Neuronal stem cell (in vitro differentiated cells): ENCODE data around the gene ACTR6.

Experiments used
- DNase-seq: peaks from one replicate; pipeline ENCODE4 v3.0.0-alpha.2; 2013; ENCODE audit warnings: low spot score
- H2AFZ ChIP-seq: one replicate; pipeline ENCODE4 v1.6.1; 2013; ENCODE audit warnings: mild to moderate bottlenecking, low read length, inconsistent platforms
- H2AK5ac ChIP-seq: 2 replicates; pipeline ENCODE4 v1.6.1; 2013; ENCODE audit warnings: low read depth, mild to moderate bottlenecking, inconsistent platforms, low read length, moderate library complexity, mixed read lengths
- H2BK120ac ChIP-seq: 2 replicates; pipeline ENCODE4 v1.6.1; 2013; ENCODE audit warnings: low read depth, mild to moderate bottlenecking, inconsistent platforms, low read length, moderate library complexity, mixed read lengths
- H2BK12ac ChIP-seq: one replicate; pipeline ENCODE4 v1.6.1; 2013; ENCODE audit warnings: low read length, inconsistent platforms
- H2BK15ac ChIP-seq: 2 replicates; pipeline ENCODE4 v1.6.1; 2013; ENCODE audit warnings: mild to moderate bottlenecking, low read length, inconsistent platforms, mixed read lengths
- H2BK5ac ChIP-seq: one replicate; pipeline ENCODE4 v1.6.1; 2013; ENCODE audit warnings: inconsistent platforms, mild to moderate bottlenecking, low read length, moderate library complexity
- H3K14ac ChIP-seq: one replicate; pipeline ENCODE4 v1.6.1; 2013; ENCODE audit warnings: low read length, inconsistent platforms
- H3K18ac ChIP-seq: 2 replicates; pipeline ENCODE4 v1.6.1; 2013; ENCODE audit warnings: low read length, inconsistent platforms
- H3K23ac ChIP-seq: 2 replicates; pipeline ENCODE4 v1.6.1; 2013; ENCODE audit warnings: low read depth, mild to moderate bottlenecking, mixed read lengths, low read length, inconsistent platforms; ENCODE audit not compliant: poor library complexity
- H3K27ac ChIP-seq: replicated peaks from 3 replicates; pipeline ENCODE4 v1.5.1; 2013; ENCODE audit warnings: low read length, inconsistent platforms
- H3K27me3 ChIP-seq, 3 experiments: 2 replicates each; pipeline ENCODE4 v1.6.1; 2013; ENCODE audit warnings: low read length in 3 of 3, mild to moderate bottlenecking in 2 of 3, inconsistent platforms in 1 of 3, low read depth in 1 of 3, mixed read lengths in 1 of 3, moderate library complexity in 1 of 3; ENCODE audit not compliant: control insufficient read depth in 3 of 3, insufficient read depth in 3 of 3
- H3K36me3 ChIP-seq, 2 donors: replicated peaks in 1 of 2; 2 replicates each; pipeline ENCODE4 v1.6.1; 2013; ENCODE audit warnings: low read length in 2 of 2; ENCODE audit not compliant: control insufficient read depth in 2 of 2, insufficient read depth in 2 of 2
- H3K4ac ChIP-seq: 2 replicates; pipeline ENCODE4 v1.6.1; 2013; ENCODE audit warnings: inconsistent platforms, mild to moderate bottlenecking, low read length, moderate library complexity
- H3K4me1 ChIP-seq, 2 donors: 1 replicate in 1 of 2; 2 replicates in 1 of 2; pipeline ENCODE4 v1.6.1; 2013; ENCODE audit warnings: low read length in 2 of 2, low read depth in 1 of 2; ENCODE audit not compliant: control insufficient read depth in 2 of 2, insufficient read depth in 1 of 2
- H3K4me2 ChIP-seq: one replicate; pipeline ENCODE4 v1.6.1; 2013; ENCODE audit warnings: mild to moderate bottlenecking, low read length, inconsistent platforms; ENCODE audit not compliant: insufficient read depth, poor library complexity, severe bottlenecking
- H3K4me3 ChIP-seq, 2 donors: 2 replicates each; pipeline ENCODE4 v1.5.1; 2013; ENCODE audit warnings: low read length in 2 of 2, mild to moderate bottlenecking in 2 of 2, inconsistent platforms in 1 of 2, moderate library complexity in 1 of 2
- H3K79me1 ChIP-seq: one replicate; pipeline ENCODE4 v1.6.1; 2013; ENCODE audit warnings: low read depth, mild to moderate bottlenecking, inconsistent platforms, low read length, moderate library complexity
- H3K9ac ChIP-seq: one replicate; pipeline ENCODE4 v1.6.1; 2013; ENCODE audit warnings: mild to moderate bottlenecking, low read depth, low read length, inconsistent platforms; ENCODE audit not compliant: poor library complexity
- H3K9me3 ChIP-seq, 2 donors: replicated peaks in 1 of 2; 2 replicates each; pipeline versions ENCODE3 to v1.6.1; 2013; ENCODE audit warnings: low read length in 2 of 2, mild to moderate bottlenecking in 2 of 2, inconsistent platforms in 1 of 2, low read depth in 1 of 2, mixed read lengths in 1 of 2, moderate library complexity in 1 of 2; ENCODE audit not compliant: control insufficient read depth in 2 of 2, insufficient read depth in 1 of 2
- H4K8ac ChIP-seq: one replicate; pipeline ENCODE4 v1.6.1; 2013; ENCODE audit warnings: low read depth, mild to moderate bottlenecking, inconsistent platforms, low read length, moderate library complexity
- H4K91ac ChIP-seq: one replicate; pipeline ENCODE4 v1.6.1; 2013; ENCODE audit warnings: low read length, low read depth, mild to moderate bottlenecking, inconsistent platforms; ENCODE audit not compliant: poor library complexity
- WGBS, 2 donors: extraction: QIAGEN DNeasy Blood & Tissue Kit; methylation state at CpG; one replicate each; pipeline ENCODE4 v1.1.7; 2013; ENCODE audit warnings: missing lambda C conversion rate in 2 of 2, mixed read lengths in 1 of 2; ENCODE audit not compliant: insufficient read length in 2 of 2, insufficient replicate concordance in 1 of 2; ENCODE audit errors: extremely low coverage in 2 of 2; 5-methylcytosine and 5-hydroxymethylcytosine counted together

Gene ACTR6

DNA sequence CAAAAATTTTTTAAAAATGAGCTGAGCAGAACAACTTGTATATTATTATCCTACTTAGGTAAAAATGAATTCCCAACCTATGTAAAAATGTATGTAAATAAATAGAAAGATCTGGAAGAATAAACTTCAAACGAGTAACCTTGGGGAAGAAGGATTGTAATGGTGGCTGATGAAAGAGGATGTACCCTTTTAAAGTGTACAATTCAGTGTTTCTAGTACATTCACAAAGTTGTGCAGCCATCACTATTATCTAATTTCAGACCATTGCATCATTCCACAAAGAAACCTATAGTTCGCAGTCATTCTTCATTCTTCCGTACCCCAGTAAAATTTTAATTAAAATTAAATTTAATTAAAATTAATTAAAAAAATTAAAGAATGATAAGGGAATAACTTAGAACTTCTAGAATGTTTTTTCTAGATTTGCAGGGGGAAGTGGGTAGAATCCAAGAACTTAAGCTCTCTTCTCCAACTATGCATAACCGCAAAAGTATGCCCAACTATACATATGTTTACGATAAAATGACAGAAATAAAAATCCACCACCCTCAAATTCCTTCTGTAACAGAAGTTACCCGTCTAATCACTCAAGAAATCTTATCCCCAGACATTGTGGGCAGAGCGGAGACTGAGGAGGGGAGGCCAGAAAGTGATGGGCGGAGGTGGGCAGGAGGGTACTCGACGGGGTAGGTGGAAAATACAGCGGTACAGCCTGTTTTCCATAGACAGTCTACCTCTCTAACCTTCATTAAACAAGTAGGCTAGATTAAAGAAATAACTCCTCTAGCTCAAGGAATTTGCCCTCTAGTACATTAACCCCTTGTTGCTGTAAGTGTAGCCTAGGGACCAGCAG, 65.3 kb downstream of the ACTR6 start:
- Histone ChIP-seq H3K27me3 (no peaks in the 10 kb centered on the region), H3K9ac (peak overlapping the region; percentile 50), H2BK15ac (no peak overlapping the region), H3K4me2 (peak overlapping the region; percentile 64), H3K14ac (no peak overlapping the region), H2AFZ (peak overlapping the region; percentile 96), H3K4me3 (peak overlapping the region; percentile 76 to 90), H3K27ac (no peak overlapping the region), H3K23ac (no peak overlapping the region), H2AK5ac (no peak overlapping the region), H2BK12ac (no peak overlapping the region), H4K8ac (no peak overlapping the region), H2BK5ac (no peak overlapping the region), H4K91ac (no peak overlapping the region), H3K4me1 (peaks cover 5 to 9% of the 10 kb centered on the region in 2 donors), H3K79me1 (no peaks in the 10 kb centered on the region), H3K18ac (no peak overlapping the region), H3K4ac (no peak overlapping the region), H2BK120ac (no peak overlapping the region), H3K36me3 (peaks cover 0 to 10% of the 10 kb centered on the region in 2 donors), H3K9me3 (no peaks in the 10 kb centered on the region)
- DNase-seq: no peak
- WGBS, 2 donors: no CpG with 5 or more reads among the region's 11 CpGs

DNA sequence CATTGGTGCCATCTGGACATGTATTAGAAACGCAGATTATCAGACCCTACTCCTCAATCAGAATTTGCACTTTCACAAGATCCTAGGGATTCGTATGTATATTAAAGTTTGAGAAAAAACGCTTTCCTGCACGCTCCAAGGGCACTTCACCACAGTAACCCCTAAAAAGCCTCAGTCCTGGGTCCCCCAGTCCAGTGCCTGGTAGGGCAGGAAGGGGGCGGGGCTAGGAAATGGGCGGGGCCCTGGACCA, 65.9 kb downstream of the ACTR6 start:
- H3K4me1 ChIP-seq: peaks cover 5 to 9% of the 10 kb centered on the region in 2 donors
- no peak overlapping the region for H4K8ac ChIP-seq
- H4K91ac ChIP-seq: no peak overlapping the region
- no peak overlapping the region for H2BK15ac ChIP-seq
- peaks cover 0 to 15% of the 10 kb centered on the region in 2 donors for H3K36me3 ChIP-seq
- no peak for DNase-seq
- H2BK120ac ChIP-seq: no peak overlapping the region
- peak overlapping the region; percentile 64 for H3K4me2 ChIP-seq
- H2AK5ac ChIP-seq: no peak overlapping the region
- peak overlapping the region; percentile 91 for H3K27ac ChIP-seq
- H3K4me3 ChIP-seq: peak overlapping the region; percentile 76 to 90
- peak overlapping the region; percentile 90 for H2BK5ac ChIP-seq
- H3K27me3 ChIP-seq: no peaks in the 10 kb centered on the region
- H3K23ac ChIP-seq: no peak overlapping the region
- no peaks in the 10 kb centered on the region for H3K9me3 ChIP-seq
- H3K79me1 ChIP-seq: no peaks in the 10 kb centered on the region
- no peak overlapping the region for H3K4ac ChIP-seq
- no peak overlapping the region for H3K18ac ChIP-seq
- no peak overlapping the region for H2BK12ac ChIP-seq
- H3K14ac ChIP-seq: no peak overlapping the region
- H3K9ac ChIP-seq: peak overlapping the region; percentile 96
- H2AFZ ChIP-seq: peak overlapping the region; percentile 96
- no CpG with 5 or more reads among the region's 6 CpGs for WGBS, 2 donors

DNA sequence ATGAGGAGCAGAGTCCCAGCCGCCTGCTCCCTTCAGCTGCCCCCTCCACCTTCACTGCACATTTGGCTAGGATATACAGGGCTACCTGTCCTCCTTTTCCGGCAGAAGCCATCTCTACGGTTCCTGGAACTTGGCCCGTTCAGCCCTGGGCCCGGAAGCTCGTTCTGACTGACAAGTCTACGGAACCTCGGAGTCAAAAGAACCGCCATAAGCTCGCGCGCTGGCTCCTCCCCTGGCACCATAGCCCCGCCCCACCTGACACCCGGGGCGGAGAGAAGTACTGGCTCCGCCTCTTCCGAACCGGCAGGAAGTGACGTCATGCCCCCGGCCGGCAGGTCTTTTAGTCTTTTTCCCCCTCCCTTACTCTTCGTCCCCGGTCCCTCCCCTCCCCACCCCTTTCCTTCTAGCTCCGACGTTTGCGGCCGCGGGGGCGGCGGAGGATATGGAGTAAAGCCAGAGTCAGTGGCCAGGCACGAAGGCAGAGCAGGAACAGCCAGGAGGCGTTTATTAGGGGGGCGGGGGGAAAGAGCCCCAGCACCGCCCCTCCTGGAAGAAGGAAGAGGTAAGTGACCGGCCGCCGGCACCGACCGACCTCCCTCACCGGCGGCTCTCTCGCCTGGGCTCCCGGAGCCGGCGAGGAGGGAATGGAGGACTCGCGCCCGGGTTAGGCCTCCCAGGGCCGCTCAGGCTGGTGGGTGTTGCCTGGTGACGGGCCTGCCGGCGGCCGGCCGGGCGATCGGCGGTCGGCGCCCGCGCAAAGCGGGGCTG, 66.4 kb downstream of the ACTR6 start, which contains the start of the genes DEPDC4 and SCYL2:
TSS of gene DEPDC4 (minus strand) at position 245 of the 768 bp plus-strand sequence. CDS start at position 242, 3 bp downstream.
TSS of gene SCYL2 (plus strand) at position 343 of the 768 bp plus-strand sequence. CDS start 15,794 bp downstream, outside the sequence.
- Histone ChIP-seq H3K4ac (peak within 1 kb of the TSS; percentile 76), H4K8ac (no peak within 1 kb of the TSS), H3K4me2 (peak within 1 kb of the TSS; percentile 64), H3K4me1 (peaks cover 5 to 9% of the 10 kb centered on the region in 2 donors), H2BK5ac (peak within 1 kb of the TSS; percentile 90), H4K91ac (no peak within 1 kb of the TSS), H3K9me3 (no peaks in the 10 kb centered on the region), H3K18ac (peak within 1 kb of the TSS; percentile 99), H3K23ac (peak within 1 kb of the TSS; percentile 85), H2BK12ac (peak within 1 kb of the TSS; percentile 41), H2BK120ac (no peak within 1 kb of the TSS), H3K27ac (peak within 1 kb of the TSS; percentile 92), H3K4me3 (peak within 1 kb of the TSS; percentile 76 to 99), H3K27me3 (no peaks in the 10 kb centered on the region), H2AFZ (peak within 1 kb of the TSS; percentile 96), H3K36me3 (peaks cover 0 to 19% of the 10 kb centered on the region in 2 donors), H3K79me1 (peaks cover 2% of the 10 kb centered on the region), H2AK5ac (no peak within 1 kb of the TSS), H3K14ac (peak within 1 kb of the TSS; percentile 94), H2BK15ac (peak within 1 kb of the TSS; percentile 49), H3K9ac (peak within 1 kb of the TSS; percentile 96)
- WGBS, 2 donors: no CpG with 5 or more reads among the region's 62 CpGs
- DNase-seq: peak; percentile 95
